Astrocyte (in vitro differentiated cells and primary cell): ENCODE measurements around the gene COLEC11.

Source experiments
- CTCF ChIP-seq: IDR thresholded peaks from 2 replicates; pipeline ENCODE4 v1.5.1; 2011; ENCODE audit warnings: low read depth, mild to moderate bottlenecking, inconsistent platforms, low read length, moderate library complexity; ENCODE audit not compliant: insufficient read depth
- EZH2 ChIP-seq: IDR thresholded peaks from 2 replicates; pipeline ENCODE4 v1.6.1; 2012; ENCODE audit warnings: mild to moderate bottlenecking, low read length, inconsistent platforms; ENCODE audit not compliant: insufficient read depth

- no peak for TF ChIP-seq CTCF
- no peak for TF ChIP-seq EZH2
Measured at GRCh38 chr2:3639653-3640052, 44.7 kb downstream of the COLEC11 start.
